DOHH2 (cell line): ENCODE results near the gene SMARCC1.

ENCODE experiments used
- H3F3A ChIP-seq: fragments of 200-600 bp; sonication (generic), shearing (Covaris generic); 2 replicates; pipeline ENCODE4 v1.6.0; 2016; ENCODE audit warnings: antibody characterized with exemption, mild to moderate bottlenecking; ENCODE audit not compliant: control insufficient read depth, insufficient read depth
- H3K27ac ChIP-seq: fragments of 200-600 bp; sonication (generic); 2 replicates; pipeline ENCODE4 v1.5.1; 2014; ENCODE audit warnings: low read depth, mild to moderate bottlenecking, low read length, moderate library complexity
- H3K27me3 ChIP-seq: fragments of 200-600 bp; sonication (generic); 2 replicates; pipeline ENCODE4 v1.6.1; 2014; ENCODE audit warnings: mild to moderate bottlenecking, low read length, mixed read lengths; ENCODE audit not compliant: control insufficient read depth
- H3K36me3 ChIP-seq: fragments of 200-600 bp; sonication (generic); 2 replicates; pipeline ENCODE4 v1.6.1; 2014; ENCODE audit warnings: mild to moderate bottlenecking, low read length, moderate library complexity, mixed read lengths; ENCODE audit not compliant: control insufficient read depth
- H3K4me1 ChIP-seq: fragments of 200-600 bp; sonication (generic); 2 replicates; pipeline ENCODE4 v1.6.1; 2014; ENCODE audit warnings: mild to moderate bottlenecking, low read length, mixed read lengths; ENCODE audit not compliant: control insufficient read depth
- H3K4me2 ChIP-seq: fragments of 200-600 bp; sonication (generic); 2 replicates; pipeline ENCODE4 v1.6.0; 2014; ENCODE audit warnings: mild to moderate bottlenecking, low read length, moderate library complexity
- H3K4me3 ChIP-seq: fragments of 200-600 bp; sonication (generic); 2 replicates; pipeline ENCODE4 v1.5.1; 2014; ENCODE audit warnings: mild to moderate bottlenecking, low read length, mixed read lengths
- H3K79me2 ChIP-seq: fragments of 200-600 bp; sonication (generic); 2 replicates; pipeline ENCODE4 v1.6.1; 2014; ENCODE audit warnings: mild to moderate bottlenecking, low read length, mixed read lengths; ENCODE audit not compliant: control insufficient read depth
- H3K9me2 ChIP-seq: fragments of 200-600 bp; sonication (generic); replicated peaks from 2 replicates; pipeline ENCODE4 v1.6.1; 2014; ENCODE audit warnings: mild to moderate bottlenecking, low read length, mixed read lengths; ENCODE audit not compliant: control insufficient read depth
- H3K9me3 ChIP-seq: fragments of 200-600 bp; sonication (generic); 2 replicates; pipeline ENCODE4 v1.6.1; 2014; ENCODE audit warnings: antibody characterized with exemption, low read length, mixed read lengths; ENCODE audit not compliant: control insufficient read depth, insufficient read depth
- H4K20me1 ChIP-seq: fragments of 200-600 bp; sonication (generic); 2 replicates; pipeline ENCODE4 v1.6.0; 2014; ENCODE audit warnings: low read depth, mild to moderate bottlenecking, antibody characterized with exemption, low read length, moderate library complexity; ENCODE audit not compliant: control insufficient read depth, insufficient read depth
- EZH2phosphoT487 ChIP-seq: fragments of 200-600 bp; sonication (generic); IDR thresholded peaks from 2 replicates; pipeline ENCODE4 v1.6.1; 2017; ENCODE audit warnings: borderline replicate concordance, mild to moderate bottlenecking, antibody characterized with exemption, low read length, moderate library complexity, mixed read lengths
- TF ChIP-seq, protein P1 (sequence below): fragments of 200-600 bp; sonication (generic); IDR thresholded peaks from one replicate; pipeline ENCODE4 v1.5.1; 2014; ENCODE audit warnings: antibody characterized with exemption, mild to moderate bottlenecking, low read depth, low read length; ENCODE audit not compliant: poor library complexity, severe bottlenecking

Gene SMARCC1

DNA sequence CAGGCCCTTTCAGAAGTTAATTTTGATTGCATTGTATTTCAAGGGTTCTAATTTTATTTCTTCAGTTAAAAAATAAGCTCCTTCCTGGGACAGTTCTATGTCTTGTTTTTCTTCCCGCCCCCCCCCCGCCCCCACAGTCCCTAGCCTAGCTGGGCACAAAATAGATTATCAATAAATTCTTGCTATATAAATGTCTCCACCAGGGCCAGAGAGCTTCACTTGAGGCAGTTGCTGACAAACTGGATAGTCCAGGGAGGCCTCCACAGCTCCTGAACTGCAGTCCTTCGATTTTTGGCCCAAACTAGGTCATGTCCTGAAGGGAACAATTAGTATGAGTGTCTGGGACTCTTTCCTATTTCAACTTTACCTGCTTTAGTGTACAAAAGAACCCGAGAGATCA, 193.1 kb downstream of the SMARCC1 start:
- TF ChIP-seq, protein P1, sequence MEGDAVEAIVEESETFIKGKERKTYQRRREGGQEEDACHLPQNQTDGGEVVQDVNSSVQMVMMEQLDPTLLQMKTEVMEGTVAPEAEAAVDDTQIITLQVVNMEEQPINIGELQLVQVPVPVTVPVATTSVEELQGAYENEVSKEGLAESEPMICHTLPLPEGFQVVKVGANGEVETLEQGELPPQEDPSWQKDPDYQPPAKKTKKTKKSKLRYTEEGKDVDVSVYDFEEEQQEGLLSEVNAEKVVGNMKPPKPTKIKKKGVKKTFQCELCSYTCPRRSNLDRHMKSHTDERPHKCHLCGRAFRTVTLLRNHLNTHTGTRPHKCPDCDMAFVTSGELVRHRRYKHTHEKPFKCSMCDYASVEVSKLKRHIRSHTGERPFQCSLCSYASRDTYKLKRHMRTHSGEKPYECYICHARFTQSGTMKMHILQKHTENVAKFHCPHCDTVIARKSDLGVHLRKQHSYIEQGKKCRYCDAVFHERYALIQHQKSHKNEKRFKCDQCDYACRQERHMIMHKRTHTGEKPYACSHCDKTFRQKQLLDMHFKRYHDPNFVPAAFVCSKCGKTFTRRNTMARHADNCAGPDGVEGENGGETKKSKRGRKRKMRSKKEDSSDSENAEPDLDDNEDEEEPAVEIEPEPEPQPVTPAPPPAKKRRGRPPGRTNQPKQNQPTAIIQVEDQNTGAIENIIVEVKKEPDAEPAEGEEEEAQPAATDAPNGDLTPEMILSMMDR = no peak
- TF ChIP-seq EZH2phosphoT487 = no peak
- no peaks in the 10 kb centered on the region for H3K27me3 ChIP-seq
- no peaks in the 10 kb centered on the region for H3K4me1 ChIP-seq
- H3K9me3 ChIP-seq = no peaks in the 10 kb centered on the region
- H3K4me3 ChIP-seq = no peak overlapping the region
- no peaks in the 10 kb centered on the region for H3K79me2 ChIP-seq
- no peaks in the 10 kb centered on the region for H3K9me2 ChIP-seq
- H3K4me2 ChIP-seq = no peak overlapping the region
- peaks cover 2% of the 10 kb centered on the region; the same call in 1 of the 2 replicates for H4K20me1 ChIP-seq
- peaks cover 5% of the 10 kb centered on the region for H3F3A ChIP-seq
- peaks cover 75% of the 10 kb centered on the region for H3K36me3 ChIP-seq
- no peak overlapping the region for H3K27ac ChIP-seq

DNA sequence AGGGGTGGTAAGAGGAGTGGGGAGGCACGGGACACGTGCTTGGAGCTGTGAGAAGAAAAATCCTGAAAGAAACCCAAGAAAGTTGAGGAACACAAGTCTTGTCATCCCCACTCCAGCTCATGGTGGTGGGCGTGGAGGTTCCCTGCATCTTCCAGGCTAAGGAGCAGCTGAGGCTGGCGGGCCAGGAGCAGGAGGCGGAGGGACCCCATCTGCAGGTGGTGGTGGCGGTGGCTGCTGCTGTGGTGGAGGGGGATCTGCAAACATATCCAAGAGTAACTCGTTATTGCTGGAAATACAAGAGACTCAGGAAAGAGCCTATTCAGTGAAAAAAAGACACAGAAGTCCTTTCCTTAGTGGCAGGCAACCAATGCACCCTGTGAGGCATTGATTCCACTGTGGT, 193.6 kb downstream of the SMARCC1 start:
- H3K9me2 ChIP-seq = no peaks in the 10 kb centered on the region
- H3K36me3 ChIP-seq = peaks cover 74% of the 10 kb centered on the region

DNA sequence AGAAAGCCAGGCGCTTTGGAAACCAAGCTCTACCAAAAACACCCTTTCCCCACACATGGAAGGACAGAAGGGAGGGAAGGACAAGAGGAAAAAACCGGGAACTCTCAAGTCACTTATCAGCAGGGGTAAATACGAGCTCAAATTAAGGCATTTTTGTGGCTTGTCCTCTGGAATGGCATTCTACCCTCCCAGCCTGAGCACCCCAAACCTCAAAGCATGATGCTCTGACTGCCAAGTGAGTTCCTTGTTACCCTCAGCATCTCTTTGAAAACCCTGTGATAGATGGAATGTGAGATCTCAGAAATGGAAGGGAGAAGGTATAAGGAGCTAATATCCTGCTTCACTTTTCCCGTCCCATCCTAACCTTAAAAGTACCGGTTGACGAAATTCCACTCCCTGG, 194.9 kb downstream of the SMARCC1 start:
- H3F3A ChIP-seq = peaks cover 15% of the 10 kb centered on the region
- H3K36me3 ChIP-seq = peaks cover 65% of the 10 kb centered on the region
- no peak for TF ChIP-seq EZH2phosphoT487
- TF ChIP-seq, protein P1 = no peak
- H3K9me3 ChIP-seq = no peaks in the 10 kb centered on the region
- no peaks in the 10 kb centered on the region for H3K27me3 ChIP-seq
- H3K4me2 ChIP-seq = no peak overlapping the region
- no peaks in the 10 kb centered on the region for H3K79me2 ChIP-seq
- H3K27ac ChIP-seq = no peak overlapping the region
- H4K20me1 ChIP-seq = peaks cover 3% of the 10 kb centered on the region; the same call in 1 of the 2 replicates
- H3K4me1 ChIP-seq = no peaks in the 10 kb centered on the region
- no peaks in the 10 kb centered on the region for H3K9me2 ChIP-seq
- no peak overlapping the region for H3K4me3 ChIP-seq

More for the DNA sequence above, 193.6 kb downstream of the SMARCC1 start:
- H3K4me2 ChIP-seq = no peak overlapping the region
- no peaks in the 10 kb centered on the region for H3K9me3 ChIP-seq
- TF ChIP-seq, protein P1 = no peak
- no peak for TF ChIP-seq EZH2phosphoT487
- H3K27ac ChIP-seq = no peak overlapping the region
- H3F3A ChIP-seq = peaks cover 9% of the 10 kb centered on the region
- H3K4me1 ChIP-seq = no peaks in the 10 kb centered on the region
- no peak overlapping the region for H3K4me3 ChIP-seq
- H3K79me2 ChIP-seq = no peaks in the 10 kb centered on the region
- peaks cover 3% of the 10 kb centered on the region; the same call in 1 of the 2 replicates for H4K20me1 ChIP-seq
- no peaks in the 10 kb centered on the region for H3K27me3 ChIP-seq
